ENCODE data around the gene DSCAM. TPM values are rescaled to one million over a fixed set of nuclear protein-coding genes. Genes with fewer than 3 reads are reported as not detected.

The DSCAM gene
- total RNA-seq, 2 experiments from 2014 or later: not detected

DNA sequence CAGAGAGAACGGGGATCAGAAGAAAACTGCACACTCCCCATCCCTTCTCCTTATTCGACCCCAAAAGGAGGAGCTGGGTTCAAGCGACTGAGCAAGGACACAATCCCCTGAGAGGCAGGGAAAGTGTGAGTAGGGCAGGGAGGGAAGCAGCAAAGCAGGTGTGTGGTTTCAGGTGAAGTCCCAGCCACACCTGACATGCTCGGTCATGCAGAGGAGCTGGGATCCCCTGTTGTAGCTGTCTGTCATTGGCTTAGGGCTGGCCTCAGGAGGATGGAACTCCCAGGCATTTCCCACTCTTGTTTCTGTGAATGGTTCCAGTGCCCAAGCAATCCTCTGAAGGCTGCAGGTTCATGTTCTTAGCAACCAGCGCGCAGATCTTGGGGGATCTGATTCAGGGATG lies 150.7 kb downstream of the DSCAM start:
- POLR2A ChIA-PET: no interaction called here
- Histone ChIP-seq H3K27ac (ENCODE audit: low read depth in 1 of 2, low read length in 2 of 2) (no peak overlapping the region), H3K36me3 (ENCODE audit: insufficient read depth, low read length) (no peaks in the 10 kb centered on the region), H3K4me1 (ENCODE audit: insufficient read depth, low read length) (no peaks in the 10 kb centered on the region), H3K9me3 (ENCODE audit: control insufficient read depth in 1 of 2, insufficient read depth in 1 of 2, low read length in 2 of 2) (no peaks in the 10 kb centered on the region), H3K27me3 (ENCODE audit: control insufficient read depth in 1 of 2, insufficient read depth in 2 of 2, low read length in 2 of 2) (no peaks in the 10 kb centered on the region), H3K4me3 (ENCODE audit: low read length) (no peak overlapping the region)
- ATAC-seq (ENCODE audit: poor library complexity): no peak
- no peaks in the 10 kb centered on the region for H3K4me1 Mint-ChIP-seq (ENCODE audit: low read depth)
- DNase-seq: no peak
- CTCF ChIA-PET: no interaction called here
- H3K36me3 Mint-ChIP-seq (ENCODE audit: low read depth): no peaks in the 10 kb centered on the region
- H3K9me3 Mint-ChIP-seq: no peaks in the 10 kb centered on the region
- intact Hi-C loops (cut with DNase I, micrococcal nuclease): no loop called here
- no peaks in the 10 kb centered on the region for H3K27me3 Mint-ChIP-seq
- TF ChIP-seq, protein P1, sequence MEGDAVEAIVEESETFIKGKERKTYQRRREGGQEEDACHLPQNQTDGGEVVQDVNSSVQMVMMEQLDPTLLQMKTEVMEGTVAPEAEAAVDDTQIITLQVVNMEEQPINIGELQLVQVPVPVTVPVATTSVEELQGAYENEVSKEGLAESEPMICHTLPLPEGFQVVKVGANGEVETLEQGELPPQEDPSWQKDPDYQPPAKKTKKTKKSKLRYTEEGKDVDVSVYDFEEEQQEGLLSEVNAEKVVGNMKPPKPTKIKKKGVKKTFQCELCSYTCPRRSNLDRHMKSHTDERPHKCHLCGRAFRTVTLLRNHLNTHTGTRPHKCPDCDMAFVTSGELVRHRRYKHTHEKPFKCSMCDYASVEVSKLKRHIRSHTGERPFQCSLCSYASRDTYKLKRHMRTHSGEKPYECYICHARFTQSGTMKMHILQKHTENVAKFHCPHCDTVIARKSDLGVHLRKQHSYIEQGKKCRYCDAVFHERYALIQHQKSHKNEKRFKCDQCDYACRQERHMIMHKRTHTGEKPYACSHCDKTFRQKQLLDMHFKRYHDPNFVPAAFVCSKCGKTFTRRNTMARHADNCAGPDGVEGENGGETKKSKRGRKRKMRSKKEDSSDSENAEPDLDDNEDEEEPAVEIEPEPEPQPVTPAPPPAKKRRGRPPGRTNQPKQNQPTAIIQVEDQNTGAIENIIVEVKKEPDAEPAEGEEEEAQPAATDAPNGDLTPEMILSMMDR (IDR thresholded peaks at IDR 0.05): no peak
- no peak overlapping the region for H3K27ac Mint-ChIP-seq
- no peak overlapping the region for H3K4me3 Mint-ChIP-seq

GRCh38 chr21:40689840-40690360 lies 157.1 kb downstream of the DSCAM start:
- Mint-ChIP-seq H3K4me3 (no peak overlapping the region), H3K36me3 (ENCODE audit: low read depth) (no peaks in the 10 kb centered on the region), H3K27me3 (peaks cover 8% of the 10 kb centered on the region), H3K9me3 (no peaks in the 10 kb centered on the region), H3K4me1 (ENCODE audit: low read depth) (no peaks in the 10 kb centered on the region), H3K27ac (no peak overlapping the region)
- no peaks in the 10 kb centered on the region for H3K27me3 ChIP-seq (ENCODE audit: control insufficient read depth in 1 of 2, insufficient read depth in 2 of 2, low read length in 2 of 2)
- H3K36me3 ChIP-seq (ENCODE audit: insufficient read depth, low read length): no peaks in the 10 kb centered on the region
- H3K4me3 ChIP-seq (ENCODE audit: low read length): no peak overlapping the region
- H3K9me3 ChIP-seq (ENCODE audit: control insufficient read depth in 1 of 2, insufficient read depth in 1 of 2, low read length in 2 of 2): peaks cover 0 to 4% of the 10 kb centered on the region in 2 experiments
- TF ChIP-seq, protein P1 (IDR thresholded peaks at IDR 0.05): no peak
- no peak for DNase-seq
- POLR2A ChIA-PET: no interaction called here
- H3K4me1 ChIP-seq (ENCODE audit: insufficient read depth, low read length): no peaks in the 10 kb centered on the region
- no peak for ATAC-seq (ENCODE audit: poor library complexity)
- no peak overlapping the region for H3K27ac ChIP-seq (ENCODE audit: low read depth in 1 of 2, low read length in 2 of 2)
- intact Hi-C loops (cut with DNase I, micrococcal nuclease): no loop called here
- CTCF ChIA-PET: no interaction called here

- H3K4me3 ChIP-seq (ENCODE audit: low read length): no peak overlapping the region
- intact Hi-C loops (cut with DNase I, micrococcal nuclease): no loop called here
- H3K9me3 Mint-ChIP-seq: no peaks in the 10 kb centered on the region
- ATAC-seq (ENCODE audit: poor library complexity) (no peak), DNase-seq (no peak)
- no peak overlapping the region for H3K4me3 Mint-ChIP-seq
- peaks cover 8% of the 10 kb centered on the region for H3K27me3 Mint-ChIP-seq
- H3K4me1 ChIP-seq (ENCODE audit: insufficient read depth, low read length): no peaks in the 10 kb centered on the region
- peaks cover 0 to 6% of the 10 kb centered on the region in 2 experiments for H3K9me3 ChIP-seq (ENCODE audit: control insufficient read depth in 1 of 2, insufficient read depth in 1 of 2, low read length in 2 of 2)
- H3K36me3 ChIP-seq (ENCODE audit: insufficient read depth, low read length): no peaks in the 10 kb centered on the region
- H3K4me1 Mint-ChIP-seq (ENCODE audit: low read depth): no peaks in the 10 kb centered on the region
- no peaks in the 10 kb centered on the region for H3K27me3 ChIP-seq (ENCODE audit: control insufficient read depth in 1 of 2, insufficient read depth in 2 of 2, low read length in 2 of 2)
- ChIA-PET POLR2A (no interaction called here), CTCF (no interaction called here)
- no peak overlapping the region for H3K27ac ChIP-seq (ENCODE audit: low read depth in 1 of 2, low read length in 2 of 2)
- TF ChIP-seq, protein P1 (IDR thresholded peaks at IDR 0.05): no peak
- H3K36me3 Mint-ChIP-seq (ENCODE audit: low read depth): no peaks in the 10 kb centered on the region
- H3K27ac Mint-ChIP-seq: no peak overlapping the region
Measured at GRCh38 chr21:40689217-40689616, 157.7 kb downstream of the DSCAM start.
